Liver (tissue), 3 donors: ENCODE measurements around the gene MED12L.

Source experiments
- ATF3 ChIP-seq: IDR thresholded peaks from 2 replicates; pipeline ENCODE4 v1.6.1; 2016; ENCODE audit warnings: antibody characterized with exemption
- CTCF ChIP-seq: fragments of 150-350 bp; IDR thresholded peaks from 2 replicates; pipeline ENCODE4 v1.5.1; 2017; ENCODE audit warnings: improper control_type of control experiment, low read depth, low read length; ENCODE audit not compliant: missing input control
- FOXA1 ChIP-seq: IDR thresholded peaks from 2 replicates; pipeline ENCODE4 v1.6.1; 2016; ENCODE audit warnings: antibody characterized with exemption
- HNF4G ChIP-seq: IDR thresholded peaks from 2 replicates; pipeline ENCODE4 v1.6.1; 2016; ENCODE audit warnings: antibody characterized with exemption
- NR2F2 ChIP-seq: IDR thresholded peaks from 2 replicates; pipeline ENCODE4 v1.6.1; 2016; ENCODE audit warnings: antibody characterized with exemption
- RAD21 ChIP-seq, 2 donors: IDR thresholded peaks; 2 replicates each; pipeline ENCODE4 v1.6.1; 2016; ENCODE audit warnings: antibody characterized with exemption in 2 of 2, mild to moderate bottlenecking in 2 of 2
- REST ChIP-seq: IDR thresholded peaks from 2 replicates; pipeline ENCODE4 v1.6.1; 2016; ENCODE audit warnings: antibody characterized with exemption, mild to moderate bottlenecking
- TAF1 ChIP-seq: conservative IDR thresholded peaks from 2 replicates; pipeline ENCODE4 v1.6.1; 2016; ENCODE audit warnings: antibody characterized with exemption, mild to moderate bottlenecking
- ZBTB33 ChIP-seq: IDR thresholded peaks from 2 replicates; pipeline ENCODE4 v1.6.1; 2016; ENCODE audit warnings: antibody characterized with exemption
- donor health status: healthy.
- donor health status: healthy.

- TF ChIP-seq NR2F2 (no peak), CTCF (no peak), REST (no peak), RAD21 (IDR thresholded peaks at IDR 0.05) (no peak), TAF1 (no peak), ZBTB33 (no peak), FOXA1 (no peak), ATF3 (no peak), HNF4G (no peak)
These were observed 237.0 kb downstream of the MED12L start for GRCh38 chr3:151322511-151322910.
